ENCODE measurements around the gene PIGH.
"Not testable (repeated sequence)": the region's sequence is repeated elsewhere in the genome, so short reads cannot be mapped to it uniquely, and the experiment has no call there.

DNA sequence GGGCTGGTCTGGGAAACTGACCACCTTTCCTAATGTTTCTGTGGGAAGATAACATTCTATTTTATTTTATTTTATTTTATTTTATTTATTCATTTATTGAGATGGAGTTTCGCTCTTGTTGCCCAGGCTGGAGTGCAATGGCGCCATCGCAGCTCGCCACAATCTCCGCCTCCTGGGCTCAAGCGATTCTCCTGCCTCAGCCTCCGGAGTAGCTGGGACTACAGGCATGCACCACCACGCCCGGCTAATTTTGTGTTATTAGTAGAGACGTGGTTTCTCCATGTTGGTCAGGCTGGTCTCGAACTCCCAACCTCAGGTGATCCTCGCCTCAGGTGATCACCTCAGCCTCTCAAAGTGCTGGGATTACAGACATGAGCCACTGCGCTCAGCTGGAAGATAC is 57.4 kb downstream of the PIGH start:
- TF ChIP-seq ATM (IDR thresholded peaks at IDR 0.05; ENCODE audit: borderline replicate concordance); ERF (CRISPR knock-in tag; IDR thresholded peaks at IDR 0.05); ELF4 (CRISPR knock-in tag; IDR thresholded peaks at IDR 0.05; ENCODE audit: borderline replicate concordance); TCF12 (IDR thresholded peaks at IDR 0.05); TCF12 (CRISPR knock-in tag; IDR thresholded peaks at IDR 0.05): not testable (repeated sequence)
- TF ChIP-seq, protein P1, sequence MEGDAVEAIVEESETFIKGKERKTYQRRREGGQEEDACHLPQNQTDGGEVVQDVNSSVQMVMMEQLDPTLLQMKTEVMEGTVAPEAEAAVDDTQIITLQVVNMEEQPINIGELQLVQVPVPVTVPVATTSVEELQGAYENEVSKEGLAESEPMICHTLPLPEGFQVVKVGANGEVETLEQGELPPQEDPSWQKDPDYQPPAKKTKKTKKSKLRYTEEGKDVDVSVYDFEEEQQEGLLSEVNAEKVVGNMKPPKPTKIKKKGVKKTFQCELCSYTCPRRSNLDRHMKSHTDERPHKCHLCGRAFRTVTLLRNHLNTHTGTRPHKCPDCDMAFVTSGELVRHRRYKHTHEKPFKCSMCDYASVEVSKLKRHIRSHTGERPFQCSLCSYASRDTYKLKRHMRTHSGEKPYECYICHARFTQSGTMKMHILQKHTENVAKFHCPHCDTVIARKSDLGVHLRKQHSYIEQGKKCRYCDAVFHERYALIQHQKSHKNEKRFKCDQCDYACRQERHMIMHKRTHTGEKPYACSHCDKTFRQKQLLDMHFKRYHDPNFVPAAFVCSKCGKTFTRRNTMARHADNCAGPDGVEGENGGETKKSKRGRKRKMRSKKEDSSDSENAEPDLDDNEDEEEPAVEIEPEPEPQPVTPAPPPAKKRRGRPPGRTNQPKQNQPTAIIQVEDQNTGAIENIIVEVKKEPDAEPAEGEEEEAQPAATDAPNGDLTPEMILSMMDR (CRISPR knock-in tag; IDR thresholded peaks at IDR 0.05): not testable (repeated sequence)
- TF ChIP-seq, protein P2, sequence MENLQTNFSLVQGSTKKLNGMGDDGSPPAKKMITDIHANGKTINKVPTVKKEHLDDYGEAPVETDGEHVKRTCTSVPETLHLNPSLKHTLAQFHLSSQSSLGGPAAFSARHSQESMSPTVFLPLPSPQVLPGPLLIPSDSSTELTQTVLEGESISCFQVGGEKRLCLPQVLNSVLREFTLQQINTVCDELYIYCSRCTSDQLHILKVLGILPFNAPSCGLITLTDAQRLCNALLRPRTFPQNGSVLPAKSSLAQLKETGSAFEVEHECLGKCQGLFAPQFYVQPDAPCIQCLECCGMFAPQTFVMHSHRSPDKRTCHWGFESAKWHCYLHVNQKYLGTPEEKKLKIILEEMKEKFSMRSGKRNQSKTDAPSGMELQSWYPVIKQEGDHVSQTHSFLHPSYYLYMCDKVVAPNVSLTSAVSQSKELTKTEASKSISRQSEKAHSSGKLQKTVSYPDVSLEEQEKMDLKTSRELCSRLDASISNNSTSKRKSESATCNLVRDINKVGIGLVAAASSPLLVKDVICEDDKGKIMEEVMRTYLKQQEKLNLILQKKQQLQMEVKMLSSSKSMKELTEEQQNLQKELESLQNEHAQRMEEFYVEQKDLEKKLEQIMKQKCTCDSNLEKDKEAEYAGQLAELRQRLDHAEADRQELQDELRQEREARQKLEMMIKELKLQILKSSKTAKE (CRISPR knock-in tag; IDR thresholded peaks at IDR 0.05; ENCODE audit: borderline replicate concordance): not testable (repeated sequence)
- TF ChIP-seq, protein P3, sequence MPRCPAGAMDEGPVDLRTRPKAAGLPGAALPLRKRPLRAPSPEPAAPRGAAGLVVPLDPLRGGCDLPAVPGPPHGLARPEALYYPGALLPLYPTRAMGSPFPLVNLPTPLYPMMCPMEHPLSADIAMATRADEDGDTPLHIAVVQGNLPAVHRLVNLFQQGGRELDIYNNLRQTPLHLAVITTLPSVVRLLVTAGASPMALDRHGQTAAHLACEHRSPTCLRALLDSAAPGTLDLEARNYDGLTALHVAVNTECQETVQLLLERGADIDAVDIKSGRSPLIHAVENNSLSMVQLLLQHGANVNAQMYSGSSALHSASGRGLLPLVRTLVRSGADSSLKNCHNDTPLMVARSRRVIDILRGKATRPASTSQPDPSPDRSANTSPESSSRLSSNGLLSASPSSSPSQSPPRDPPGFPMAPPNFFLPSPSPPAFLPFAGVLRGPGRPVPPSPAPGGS (CRISPR knock-in tag; IDR thresholded peaks at IDR 0.05): not testable (repeated sequence)

Data from HepG2 (cell line).